Omental fat pad (tissue), 4 donors: ENCODE data around the gene TMEM158. TPM values are rescaled to one million over a fixed set of nuclear protein-coding genes. Genes with fewer than 3 reads are reported as not detected.

Source experiments
- ATAC-seq: fragments of 150-250 bp; one replicate; pipeline ENCODE4 v1.9.1; 2016; ENCODE audit warnings: mild to moderate bottlenecking, moderate library complexity; ENCODE audit not compliant: low FRiP score
- DNase-seq: peaks from one replicate; pipeline ENCODE4 v3.0.0-alpha.2; 2019; ENCODE audit warnings: low spot score
- total RNA-seq, 4 donors: library from RNA; depleted of rRNA; stranded (reverse); fragments of >200 nt; gene quantifications; one replicate each; pipeline ENCODE4 v1.1.0, GENCODE V29; 2016
- TF ChIP-seq, protein P1 (sequence below), 3 donors: fragments of 450-650 bp; IDR thresholded peaks; one replicate each; pipeline ENCODE4 v1.5.1; 2016 to 2017; ENCODE audit warnings: antibody characterized with exemption in 3 of 3, mild to moderate bottlenecking in 3 of 3, moderate library complexity in 2 of 3

Gene TMEM158
- total RNA-seq, 4 donors from 2014 or later = 0.44 to 15.0 (median 3.9) TPM; not detected in 1

DNA sequence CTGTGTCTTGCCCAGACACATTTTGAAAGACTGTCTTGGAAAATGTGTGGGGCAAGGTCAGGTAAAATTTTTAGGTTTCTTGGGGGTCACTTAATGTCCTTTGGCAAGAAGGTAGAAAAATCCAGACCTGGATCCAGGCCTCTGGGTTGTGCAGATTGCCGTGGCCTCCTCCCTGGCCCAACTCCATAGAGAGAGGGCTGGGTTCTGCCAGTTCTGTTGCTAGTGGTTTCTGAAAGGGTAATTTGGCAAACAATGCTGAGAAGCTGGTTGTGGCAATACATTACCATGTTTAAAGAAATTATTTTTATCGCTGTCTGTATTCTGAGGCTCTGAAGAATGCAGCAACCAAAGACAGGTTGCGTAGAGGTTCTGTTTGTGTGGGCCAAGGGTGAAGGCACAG is 20.2 kb upstream of the TMEM158 start:
- ATAC-seq = no peak
- DNase-seq = no peak
- TF ChIP-seq, protein P1, sequence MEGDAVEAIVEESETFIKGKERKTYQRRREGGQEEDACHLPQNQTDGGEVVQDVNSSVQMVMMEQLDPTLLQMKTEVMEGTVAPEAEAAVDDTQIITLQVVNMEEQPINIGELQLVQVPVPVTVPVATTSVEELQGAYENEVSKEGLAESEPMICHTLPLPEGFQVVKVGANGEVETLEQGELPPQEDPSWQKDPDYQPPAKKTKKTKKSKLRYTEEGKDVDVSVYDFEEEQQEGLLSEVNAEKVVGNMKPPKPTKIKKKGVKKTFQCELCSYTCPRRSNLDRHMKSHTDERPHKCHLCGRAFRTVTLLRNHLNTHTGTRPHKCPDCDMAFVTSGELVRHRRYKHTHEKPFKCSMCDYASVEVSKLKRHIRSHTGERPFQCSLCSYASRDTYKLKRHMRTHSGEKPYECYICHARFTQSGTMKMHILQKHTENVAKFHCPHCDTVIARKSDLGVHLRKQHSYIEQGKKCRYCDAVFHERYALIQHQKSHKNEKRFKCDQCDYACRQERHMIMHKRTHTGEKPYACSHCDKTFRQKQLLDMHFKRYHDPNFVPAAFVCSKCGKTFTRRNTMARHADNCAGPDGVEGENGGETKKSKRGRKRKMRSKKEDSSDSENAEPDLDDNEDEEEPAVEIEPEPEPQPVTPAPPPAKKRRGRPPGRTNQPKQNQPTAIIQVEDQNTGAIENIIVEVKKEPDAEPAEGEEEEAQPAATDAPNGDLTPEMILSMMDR (IDR thresholded peaks at IDR 0.05) = no peak

DNA sequence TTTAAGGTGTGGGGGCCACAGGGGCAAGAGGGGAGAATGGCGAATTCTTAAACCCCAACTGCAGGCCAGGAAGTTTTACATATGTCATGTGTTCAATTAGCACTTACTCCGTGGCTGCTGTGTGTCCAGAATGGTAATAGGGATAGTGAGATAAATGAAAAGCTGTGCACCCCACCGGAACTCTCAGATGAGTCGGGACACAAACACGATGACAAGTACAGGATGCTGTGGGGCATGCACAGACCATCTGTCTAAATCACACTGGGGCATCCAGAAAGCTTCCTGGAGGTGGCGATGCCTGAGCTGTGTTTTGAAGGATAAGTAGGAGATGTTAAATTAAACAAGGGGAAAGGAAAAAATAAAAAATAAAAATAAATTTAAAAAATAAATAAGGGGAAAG is 18.3 kb upstream of the TMEM158 start:
- no peak for ATAC-seq
- TF ChIP-seq, protein P1 (IDR thresholded peaks at IDR 0.05) = no peak
- DNase-seq = no peak

GRCh38 chr3:45241206-45241605 is 15.1 kb upstream of the TMEM158 start:
- DNase-seq = no peak
- TF ChIP-seq, protein P1 (IDR thresholded peaks at IDR 0.05) = no peak
- ATAC-seq = no peak

- no peak for DNase-seq
- TF ChIP-seq, protein P1 (IDR thresholded peaks at IDR 0.05) = no peak
These were observed 14.2 kb upstream of the TMEM158 start for GRCh38 chr3:45240292-45240691.

GRCh38 chr3:45239254-45239653 is 13.2 kb upstream of the TMEM158 start:
- DNase-seq (no peak), ATAC-seq (no peak)
- TF ChIP-seq, protein P1 (IDR thresholded peaks at IDR 0.05) = no peak

More at GRCh38 chr3:45240292-45240691, 14.2 kb upstream of the TMEM158 start:
- ATAC-seq = no peak

DNA sequence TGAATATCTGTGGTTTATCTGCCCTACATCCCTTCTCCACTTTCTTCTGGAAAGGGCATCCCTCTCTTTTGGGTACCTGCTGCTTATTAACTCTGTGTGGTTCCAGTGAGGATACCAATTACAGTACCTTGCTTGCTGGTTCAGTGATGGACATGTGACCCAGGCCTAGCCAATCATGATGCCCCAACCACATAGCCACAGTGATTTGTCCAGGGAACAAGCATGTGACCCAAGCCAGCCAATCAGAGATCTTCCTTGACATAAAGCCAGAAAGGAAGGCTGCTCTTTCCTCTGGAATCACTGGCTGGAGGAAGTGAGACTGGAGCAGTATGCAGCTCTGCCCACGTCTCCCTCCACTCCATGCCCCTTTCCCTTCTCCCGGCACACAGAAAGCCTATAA is 10.9 kb upstream of the TMEM158 start:
- DNase-seq (no peak), ATAC-seq (no peak)
- TF ChIP-seq, protein P1 (IDR thresholded peaks at IDR 0.05) = no peak

- ATAC-seq = no peak
- no peak for DNase-seq
- TF ChIP-seq, protein P1 (IDR thresholded peaks at IDR 0.05) = no peak
These were observed 9.3 kb upstream of the TMEM158 start for GRCh38 chr3:45235409-45235808.
